ENCODE measurements around the gene MUS81. TPM values are rescaled to one million over a fixed set of nuclear protein-coding genes. Genes with fewer than 3 reads are reported as not detected.

The MUS81 gene
- total and polyA plus RNA-seq, 2 of the 13 experiments (the other 11 are each of a cell fraction or from before 2014, with no cell fraction given), result 25.6 to 30.2 TPM

GRCh38 chr11:65873318-65874156, 13.3 kb downstream of the MUS81 start (continued):
- TF ChIP-seq ZNF274 (CRISPR knock-in tag; IDR thresholded peaks at IDR 0.05) (0 out of 2 replicates have a peak, but pooled peaks have one; percentile 56), ZNF792 (CRISPR knock-in tag; IDR thresholded peaks at IDR 0.05) (no peak), RBFOX2 (IDR thresholded peaks at IDR 0.05; ENCODE audit: low read depth, low read length) (peak; percentile 65), BATF2 (CRISPR knock-in tag; IDR thresholded peaks at IDR 0.05) (no peak), POLR2G (IDR thresholded peaks at IDR 0.05; ENCODE audit: low read depth, low read length) (peak; percentile 66; the same call in 1 of the 2 replicates), ARID3A (IDR thresholded peaks at IDR 0.05; ENCODE audit: low read depth, low read length) (no peak), RAD51 (IDR thresholded peaks at IDR 0.05; ENCODE audit: borderline replicate concordance) (peak; percentile 53; the same call in 1 of the 2 replicates), TOPORS (CRISPR knock-in tag; IDR thresholded peaks at IDR 0.05) (no peak), POLR2AphosphoS5 (IDR thresholded peaks at IDR 0.05; ENCODE audit: low read depth, low read length) (peak; percentile 54; the same call in 1 of the 2 replicates), ZNF501 (CRISPR knock-in tag; IDR thresholded peaks at IDR 0.05) (peak; percentile 69), MTERF4 (CRISPR knock-in tag; IDR thresholded peaks at IDR 0.05) (peak; percentile 55; the same call in 1 of the 2 replicates), ZNF143 (CRISPR knock-in tag; IDR thresholded peaks at IDR 0.05) (no peak), U2AF1 (optimal IDR thresholded peaks at IDR 0.05; ENCODE audit: low read depth, low read length) (no peak), ZNF704 (CRISPR knock-in tag; IDR thresholded peaks at IDR 0.05; ENCODE audit: borderline replicate concordance) (no peak), NR2F6 (IDR thresholded peaks at IDR 0.05) (0 out of 2 replicates have a peak, but pooled peaks have one; percentile 10), NR2F6 (CRISPR knock-in tag; IDR thresholded peaks at IDR 0.05) (no peak), CHCHD3 (CRISPR knock-in tag; IDR thresholded peaks at IDR 0.05) (no peak), MBNL3 (CRISPR knock-in tag; conservative IDR thresholded peaks at IDR 0.05) (no peak), TOE1 (CRISPR knock-in tag; IDR thresholded peaks at IDR 0.05) (no peak), PHF21A (CRISPR knock-in tag; IDR thresholded peaks at IDR 0.05) (peak; percentile 51; the same call in 1 of the 2 replicates), HNF1B (CRISPR knock-in tag; IDR thresholded peaks at IDR 0.05) (peak; percentile 42; the same call in 1 of the 2 replicates), ZNF710 (CRISPR knock-in tag; IDR thresholded peaks at IDR 0.05; ENCODE audit: borderline replicate concordance) (peak; percentile 56; the same call in 1 of the 2 replicates)

Data from HepG2 (cell line).